ENCODE measurements around the gene TMEM242. TPM values are rescaled to one million over a fixed set of nuclear protein-coding genes. Genes with fewer than 3 reads are reported as not detected.

The TMEM242 gene
- total and polyA plus RNA-seq, 10 of the 15 experiments (the other 5 are each of a cell fraction or from before 2014, with no cell fraction given) = 2.8 to 9.8 (median 5.5) TPM

DNA sequence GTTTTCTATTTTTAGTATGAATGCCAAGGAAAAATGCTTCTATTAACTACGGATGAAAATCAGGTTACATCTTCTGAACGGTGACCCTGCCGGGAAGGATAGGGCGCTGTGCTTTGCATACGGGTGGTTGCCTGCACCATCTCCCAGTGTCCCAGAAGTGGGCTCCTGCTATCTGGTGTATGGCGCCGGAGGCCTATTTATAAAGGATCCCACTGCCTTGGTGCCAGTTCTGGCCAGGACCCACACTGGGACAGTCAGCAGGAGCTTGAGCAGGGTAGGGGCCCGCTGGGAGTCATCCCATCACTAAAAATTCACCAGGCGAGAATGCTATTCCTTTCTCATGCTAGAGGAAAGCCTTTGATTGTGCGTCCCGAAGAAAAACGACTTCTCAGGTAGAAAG, 22.9 kb downstream of the TMEM242 start:
- H3K36me3 ChIP-seq (ENCODE audit: control insufficient read depth in 2 of 2, insufficient read depth in 2 of 2, low read length in 1 of 2) = no peaks in the 10 kb centered on the region
- intact Hi-C loops (cut with micrococcal nuclease; ENCODE audit: unreplicated experiment) (no loop called here), in situ Hi-C loops (cut with MboI) (no loop called here)
- H3K4me1 ChIP-seq (ENCODE audit: control insufficient read depth, insufficient read depth, low read length) = no peaks in the 10 kb centered on the region
- H2AFZ ChIP-seq (ENCODE audit: control insufficient read depth, low read depth, low read length) = no peak overlapping the region
- RAD21 ChIA-PET (ENCODE audit: unreplicated experiment) = no interaction called here
- no peak for FAIRE-seq
- H3K4me3 ChIP-seq = no peak overlapping the region
- no peak for ATAC-seq
- H3K4me2 ChIP-seq (ENCODE audit: control insufficient read depth, insufficient read depth) = no peak overlapping the region
- no peak overlapping the region for H3K9ac ChIP-seq (ENCODE audit: control insufficient read depth, insufficient read depth, low read length)
- H4K20me1 ChIP-seq (ENCODE audit: control insufficient read depth, insufficient read depth) = no peaks in the 10 kb centered on the region
- TF ChIP-seq MEF2A (IDR thresholded peaks at IDR 0.05; ENCODE audit: insufficient read depth, low read depth, low read length) (no peak), CBX5 (IDR thresholded peaks at IDR 0.05; ENCODE audit: low read depth) (no peak), BMI1 (IDR thresholded peaks at IDR 0.05; ENCODE audit: borderline replicate concordance) (no peak), RB1 (IDR thresholded peaks at IDR 0.05; ENCODE audit: borderline replicate concordance) (no peak), TARDBP (IDR thresholded peaks at IDR 0.05; ENCODE audit: borderline replicate concordance) (no peak)
- POLR2A ChIA-PET = no interaction called here
- DNase-seq (ENCODE audit: low read depth, low spot score) = no peak
- BruUV-seq (replicated peaks) = no TSS peak
- H3K9me3 ChIP-seq (replicated peaks; ENCODE audit: control insufficient read depth, insufficient read depth, low read length) = no peaks in the 10 kb centered on the region
- H3K27ac ChIP-seq (ENCODE audit: control insufficient read depth, insufficient read depth) = no peak overlapping the region
- 90% methylated on average over 12 of the region's 12 CpGs for WGBS (ENCODE audit: insufficient coverage, insufficient replicate concordance, low lambda C conversion rate, missing lambda C conversion rate)
- SMC1A ChIA-PET (ENCODE audit: uncharacterized antibody, unreplicated experiment) = interaction anchor here (0.6 kb wide), 1 partner anchor 233 kb away, joined by 3 read pairs; no protein-coding TSS in a partner anchor
- H3K27me3 ChIP-seq (replicated peaks in 1 of 2; ENCODE audit: control insufficient read depth in 2 of 2, insufficient read depth in 2 of 2, low read length in 1 of 2) = no peaks in the 10 kb centered on the region
- H3K79me2 ChIP-seq (ENCODE audit: control insufficient read depth, insufficient read depth, low read length) = no peaks in the 10 kb centered on the region
- CTCF ChIA-PET = interaction anchor here (0.6 kb wide), 2 partner anchors 764 to 826 kb away, joined by 3 read pairs; no protein-coding TSS in a partner anchor

DNA sequence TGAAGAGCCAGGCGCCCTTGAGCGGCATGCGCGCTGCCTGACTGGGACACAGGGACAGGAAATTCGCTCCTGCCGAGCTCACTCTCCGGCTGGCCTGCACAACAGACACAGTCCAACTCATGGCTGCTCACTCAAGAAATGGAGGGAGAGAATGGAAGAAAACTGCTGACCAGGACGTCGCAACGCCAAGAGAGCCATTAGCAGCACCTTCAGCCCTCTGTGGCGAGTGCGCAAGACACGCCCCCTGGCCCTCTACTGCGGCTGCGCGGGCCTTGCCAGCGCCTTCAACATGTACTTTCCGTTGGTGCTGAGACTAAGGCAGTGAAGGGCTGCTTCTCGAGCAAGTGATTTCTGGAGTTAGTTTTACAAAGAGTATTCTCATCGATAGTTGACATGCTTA, 23.3 kb downstream of the TMEM242 start:
- 97% methylated on average over 20 of the region's 20 CpGs for WGBS (ENCODE audit: insufficient coverage, insufficient replicate concordance, low lambda C conversion rate, missing lambda C conversion rate)
- Histone ChIP-seq H3K4me3 (no peak overlapping the region), H3K9me3 (replicated peaks; ENCODE audit: control insufficient read depth, insufficient read depth, low read length) (no peaks in the 10 kb centered on the region), H2AFZ (ENCODE audit: control insufficient read depth, low read depth, low read length) (no peak overlapping the region), H3K27ac (ENCODE audit: control insufficient read depth, insufficient read depth) (no peak overlapping the region), H3K79me2 (ENCODE audit: control insufficient read depth, insufficient read depth, low read length) (no peaks in the 10 kb centered on the region), H3K36me3 (ENCODE audit: control insufficient read depth in 2 of 2, insufficient read depth in 2 of 2, low read length in 1 of 2) (no peaks in the 10 kb centered on the region), H3K27me3 (replicated peaks in 1 of 2; ENCODE audit: control insufficient read depth in 2 of 2, insufficient read depth in 2 of 2, low read length in 1 of 2) (no peaks in the 10 kb centered on the region), H3K4me2 (ENCODE audit: control insufficient read depth, insufficient read depth) (no peak overlapping the region), H3K9ac (ENCODE audit: control insufficient read depth, insufficient read depth, low read length) (no peak overlapping the region), H3K4me1 (ENCODE audit: control insufficient read depth, insufficient read depth, low read length) (no peaks in the 10 kb centered on the region), H4K20me1 (ENCODE audit: control insufficient read depth, insufficient read depth) (no peaks in the 10 kb centered on the region)
- DNase-seq (ENCODE audit: low read depth, low spot score) (no peak), ATAC-seq (no peak), FAIRE-seq (no peak)
- ChIA-PET POLR2A (no interaction called here), RAD21 (ENCODE audit: unreplicated experiment) (no interaction called here), SMC1A (ENCODE audit: uncharacterized antibody, unreplicated experiment) (no interaction called here), CTCF (no interaction called here)
- in situ Hi-C loops (cut with MboI) = no loop called here
- intact Hi-C loops (cut with micrococcal nuclease; ENCODE audit: unreplicated experiment) = no loop called here
- BruUV-seq (replicated peaks) = no TSS peak
- TF ChIP-seq, protein P1, sequence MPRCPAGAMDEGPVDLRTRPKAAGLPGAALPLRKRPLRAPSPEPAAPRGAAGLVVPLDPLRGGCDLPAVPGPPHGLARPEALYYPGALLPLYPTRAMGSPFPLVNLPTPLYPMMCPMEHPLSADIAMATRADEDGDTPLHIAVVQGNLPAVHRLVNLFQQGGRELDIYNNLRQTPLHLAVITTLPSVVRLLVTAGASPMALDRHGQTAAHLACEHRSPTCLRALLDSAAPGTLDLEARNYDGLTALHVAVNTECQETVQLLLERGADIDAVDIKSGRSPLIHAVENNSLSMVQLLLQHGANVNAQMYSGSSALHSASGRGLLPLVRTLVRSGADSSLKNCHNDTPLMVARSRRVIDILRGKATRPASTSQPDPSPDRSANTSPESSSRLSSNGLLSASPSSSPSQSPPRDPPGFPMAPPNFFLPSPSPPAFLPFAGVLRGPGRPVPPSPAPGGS (IDR thresholded peaks at IDR 0.05; ENCODE audit: borderline replicate concordance, insufficient read depth, low read depth, low read length, poor library complexity, severe bottlenecking) = no peak
- TF ChIP-seq, protein P2, sequence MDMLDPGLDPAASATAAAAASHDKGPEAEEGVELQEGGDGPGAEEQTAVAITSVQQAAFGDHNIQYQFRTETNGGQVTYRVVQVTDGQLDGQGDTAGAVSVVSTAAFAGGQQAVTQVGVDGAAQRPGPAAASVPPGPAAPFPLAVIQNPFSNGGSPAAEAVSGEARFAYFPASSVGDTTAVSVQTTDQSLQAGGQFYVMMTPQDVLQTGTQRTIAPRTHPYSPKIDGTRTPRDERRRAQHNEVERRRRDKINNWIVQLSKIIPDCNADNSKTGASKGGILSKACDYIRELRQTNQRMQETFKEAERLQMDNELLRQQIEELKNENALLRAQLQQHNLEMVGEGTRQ (IDR thresholded peaks at IDR 0.05; ENCODE audit: borderline replicate concordance, low read depth, low read length) = no peak
- TF ChIP-seq NBN (IDR thresholded peaks at IDR 0.05) (no peak), ZNF622 (IDR thresholded peaks at IDR 0.05) (no peak), PAX5 (IDR thresholded peaks at IDR 0.05; ENCODE audit: borderline replicate concordance, low read depth, low read length) (no peak)
- TF ChIP-seq, protein P3, sequence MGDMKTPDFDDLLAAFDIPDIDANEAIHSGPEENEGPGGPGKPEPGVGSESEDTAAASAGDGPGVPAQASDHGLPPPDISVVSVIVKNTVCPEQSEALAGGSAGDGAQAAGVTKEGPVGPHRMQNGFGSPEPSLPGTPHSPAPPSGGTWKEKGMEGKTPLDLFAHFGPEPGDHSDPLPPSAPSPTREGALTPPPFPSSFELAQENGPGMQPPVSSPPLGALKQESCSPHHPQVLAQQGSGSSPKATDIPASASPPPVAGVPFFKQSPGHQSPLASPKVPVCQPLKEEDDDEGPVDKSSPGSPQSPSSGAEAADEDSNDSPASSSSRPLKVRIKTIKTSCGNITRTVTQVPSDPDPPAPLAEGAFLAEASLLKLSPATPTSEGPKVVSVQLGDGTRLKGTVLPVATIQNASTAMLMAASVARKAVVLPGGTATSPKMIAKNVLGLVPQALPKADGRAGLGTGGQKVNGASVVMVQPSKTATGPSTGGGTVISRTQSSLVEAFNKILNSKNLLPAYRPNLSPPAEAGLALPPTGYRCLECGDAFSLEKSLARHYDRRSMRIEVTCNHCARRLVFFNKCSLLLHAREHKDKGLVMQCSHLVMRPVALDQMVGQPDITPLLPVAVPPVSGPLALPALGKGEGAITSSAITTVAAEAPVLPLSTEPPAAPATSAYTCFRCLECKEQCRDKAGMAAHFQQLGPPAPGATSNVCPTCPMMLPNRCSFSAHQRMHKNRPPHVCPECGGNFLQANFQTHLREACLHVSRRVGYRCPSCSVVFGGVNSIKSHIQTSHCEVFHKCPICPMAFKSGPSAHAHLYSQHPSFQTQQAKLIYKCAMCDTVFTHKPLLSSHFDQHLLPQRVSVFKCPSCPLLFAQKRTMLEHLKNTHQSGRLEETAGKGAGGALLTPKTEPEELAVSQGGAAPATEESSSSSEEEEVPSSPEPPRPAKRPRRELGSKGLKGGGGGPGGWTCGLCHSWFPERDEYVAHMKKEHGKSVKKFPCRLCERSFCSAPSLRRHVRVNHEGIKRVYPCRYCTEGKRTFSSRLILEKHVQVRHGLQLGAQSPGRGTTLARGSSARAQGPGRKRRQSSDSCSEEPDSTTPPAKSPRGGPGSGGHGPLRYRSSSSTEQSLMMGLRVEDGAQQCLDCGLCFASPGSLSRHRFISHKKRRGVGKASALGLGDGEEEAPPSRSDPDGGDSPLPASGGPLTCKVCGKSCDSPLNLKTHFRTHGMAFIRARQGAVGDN (IDR thresholded peaks at IDR 0.05) = no peak
